Karpas-422 (cell line): ENCODE data around the gene CUL7. TPM values are rescaled to one million over a fixed set of nuclear protein-coding genes. Genes with fewer than 3 reads are reported as not detected.
"Not testable (repeated sequence)": the region's sequence is repeated elsewhere in the genome, so short reads cannot be mapped to it uniquely, and the experiment has no call there.

Source experiments
- DNase-seq: peaks from one replicate; pipeline ENCODE4 v3.0.0-alpha.2; 2015
- H2AFZ ChIP-seq: fragments of 200-600 bp; sonication (generic); 2 replicates; pipeline ENCODE4 v1.6.1; 2014; ENCODE audit warnings: antibody characterized with exemption, low read length, mixed read lengths
- H3K27ac ChIP-seq: fragments of 200-600 bp; sonication (generic); 2 replicates; pipeline ENCODE4 v1.5.1; 2014; ENCODE audit warnings: mild to moderate bottlenecking, low read length, moderate library complexity
- H3K27me3 ChIP-seq: fragments of 200-600 bp; sonication (generic); 2 replicates; pipeline ENCODE4 v1.6.1; 2014; ENCODE audit warnings: low read length, mixed read lengths
- H3K36me3 ChIP-seq: fragments of 200-600 bp; sonication (generic); 2 replicates; pipeline ENCODE4 v1.6.1; 2014; ENCODE audit warnings: low read length, mixed read lengths; ENCODE audit not compliant: insufficient read depth
- H3K4me1 ChIP-seq: fragments of 200-600 bp; sonication (generic); 2 replicates; pipeline ENCODE4 v1.6.1; 2014; ENCODE audit warnings: mild to moderate bottlenecking, low read length, mixed read lengths
- H3K4me2 ChIP-seq: fragments of 200-600 bp; sonication (generic); 2 replicates; pipeline ENCODE4 v1.6.1; 2014; ENCODE audit warnings: low read length, low read depth, mild to moderate bottlenecking; ENCODE audit not compliant: poor library complexity, severe bottlenecking
- H3K4me3 ChIP-seq: fragments of 200-600 bp; sonication (generic); 2 replicates; pipeline ENCODE4 v1.5.1; 2014; ENCODE audit warnings: mild to moderate bottlenecking, antibody characterized with exemption, low read length, mixed read lengths
- H3K79me2 ChIP-seq: fragments of 200-600 bp; sonication (generic); 2 replicates; pipeline ENCODE4 v1.6.1; 2014; ENCODE audit warnings: mild to moderate bottlenecking, low read length, mixed read lengths
- H3K9ac ChIP-seq: fragments of 200-600 bp; sonication (generic); 2 replicates; pipeline ENCODE4 v1.6.0; 2014; ENCODE audit warnings: low read length
- H3K9me2 ChIP-seq: fragments of 200-600 bp; sonication (generic), shearing (Covaris generic); replicated peaks from 2 replicates; pipeline ENCODE4 v1.6.0; 2014; ENCODE audit warnings: mild to moderate bottlenecking, low read length, moderate library complexity; ENCODE audit not compliant: insufficient read depth
- H3K9me3 ChIP-seq: fragments of 300-700, 200-600 bp; sonication (generic); 2 replicates; pipeline ENCODE4 v1.6.1; 2014; ENCODE audit warnings: low read length, mixed read lengths
- H4K20me1 ChIP-seq: fragments of 200-600 bp; sonication (generic); 2 replicates; pipeline ENCODE4 v1.6.1; 2014; ENCODE audit warnings: mild to moderate bottlenecking, antibody characterized with exemption, low read length, low read depth; ENCODE audit not compliant: insufficient read depth
- total RNA-seq: library from RNA; depleted of rRNA; stranded (reverse); fragments of >200 nt; shearing (Covaris generic); gene quantifications from 2 replicates; pipeline ENCODE4 v1.2.3, GENCODE V29; 2014; ENCODE audit warnings: low replicate concordance

CUL7 gene
- total RNA-seq, 1 experiment from 2014 or later, result 20.2 TPM

DNA sequence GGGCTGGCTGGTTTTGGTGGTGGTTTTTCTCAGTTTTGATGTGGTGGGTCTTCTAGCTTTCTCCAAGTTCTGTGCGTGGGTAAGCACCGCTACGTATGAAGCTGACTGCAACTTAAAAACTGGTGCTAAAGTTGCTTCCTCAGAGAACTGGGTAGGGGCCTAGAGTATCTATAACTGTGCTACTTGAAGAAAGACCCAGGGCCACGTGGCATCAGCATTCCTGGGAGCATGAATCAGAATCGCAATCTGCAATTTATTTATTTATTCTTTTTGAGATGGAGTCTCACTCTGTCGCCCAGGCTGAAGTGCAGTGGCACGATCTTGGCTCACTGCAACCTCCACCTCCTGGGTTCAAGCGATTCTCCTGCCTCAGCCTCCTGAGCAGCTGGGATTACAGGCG lies 28.3 kb upstream of the CUL7 start:
- not testable (repeated sequence) for H3K9me2 ChIP-seq, H3K79me2 ChIP-seq, H3K4me3 ChIP-seq, H3K9me3 ChIP-seq, H3K27me3 ChIP-seq, H4K20me1 ChIP-seq, DNase-seq, H3K4me2 ChIP-seq, H3K36me3 ChIP-seq, H2AFZ ChIP-seq, H3K27ac ChIP-seq, H3K9ac ChIP-seq, H3K4me1 ChIP-seq

DNA sequence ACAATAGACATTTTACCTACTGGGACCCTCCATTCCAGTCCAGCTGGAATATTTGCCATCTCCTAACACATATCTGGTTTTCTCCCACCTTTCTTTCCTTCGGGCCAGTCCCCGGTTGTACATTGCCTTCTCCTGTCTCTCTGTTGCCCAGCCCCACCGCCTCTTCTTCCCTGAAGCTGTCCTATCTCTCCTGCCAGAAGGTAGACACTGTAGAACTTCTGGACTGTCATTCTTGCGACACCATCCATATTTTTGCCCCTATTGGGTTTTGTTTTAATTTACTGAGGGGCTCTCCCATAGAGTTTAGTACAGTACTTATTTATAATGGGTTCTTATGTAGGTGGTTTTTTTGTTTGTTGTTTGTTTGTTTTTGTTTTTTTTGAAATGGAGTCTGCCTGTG lies 27.4 kb upstream of the CUL7 start:
- H3K9me2 ChIP-seq, result no peaks in the 10 kb centered on the region

DNA sequence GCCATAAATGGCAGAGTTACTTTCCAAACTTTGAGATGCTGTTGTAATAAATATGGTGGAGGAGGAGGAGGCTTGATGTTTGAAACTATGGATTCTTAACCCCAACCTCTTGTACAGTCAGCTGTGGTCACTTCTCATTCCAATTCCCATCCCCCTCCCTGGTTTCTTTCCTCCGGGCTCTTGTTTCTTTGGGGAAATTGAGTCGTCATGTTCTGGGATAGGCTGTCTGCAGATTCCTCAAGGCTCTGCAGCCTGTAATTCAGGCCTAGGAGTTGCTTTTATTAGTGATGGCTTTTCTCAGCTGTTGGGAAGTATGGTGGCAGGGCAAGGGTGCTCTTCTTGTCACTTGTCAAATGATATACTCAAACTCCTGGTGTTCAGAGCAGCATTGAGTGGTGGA lies 25.0 kb upstream of the CUL7 start:
- DNase-seq, result no peak
- peaks cover 13% of the 10 kb centered on the region for H3K4me1 ChIP-seq
- no peak overlapping the region for H3K27ac ChIP-seq
- no peaks in the 10 kb centered on the region for H3K36me3 ChIP-seq
- no peaks in the 10 kb centered on the region for H3K9me2 ChIP-seq
- no peaks in the 10 kb centered on the region for H3K9me3 ChIP-seq
- H3K9ac ChIP-seq, result no peak overlapping the region
- no peaks in the 10 kb centered on the region for H3K79me2 ChIP-seq
- no peak overlapping the region for H3K4me2 ChIP-seq
- no peak overlapping the region for H3K4me3 ChIP-seq
- H4K20me1 ChIP-seq, result 0 out of 2 replicates have a peak, but pooled peaks cover 4% of the 10 kb centered on the region
- no peak overlapping the region for H2AFZ ChIP-seq
- no peaks in the 10 kb centered on the region for H3K27me3 ChIP-seq

More for the DNA sequence above, 27.4 kb upstream of the CUL7 start:
- Histone ChIP-seq H2AFZ (no peak overlapping the region), H3K4me3 (no peak overlapping the region), H3K9me3 (no peaks in the 10 kb centered on the region), H3K27ac (no peak overlapping the region), H3K79me2 (no peaks in the 10 kb centered on the region), H3K4me2 (no peak overlapping the region), H3K36me3 (no peaks in the 10 kb centered on the region), H3K9ac (no peak overlapping the region), H3K27me3 (no peaks in the 10 kb centered on the region), H4K20me1 (0 out of 2 replicates have a peak, but pooled peaks cover 4% of the 10 kb centered on the region), H3K4me1 (peaks cover 11% of the 10 kb centered on the region)
- DNase-seq, result no peak

DNA sequence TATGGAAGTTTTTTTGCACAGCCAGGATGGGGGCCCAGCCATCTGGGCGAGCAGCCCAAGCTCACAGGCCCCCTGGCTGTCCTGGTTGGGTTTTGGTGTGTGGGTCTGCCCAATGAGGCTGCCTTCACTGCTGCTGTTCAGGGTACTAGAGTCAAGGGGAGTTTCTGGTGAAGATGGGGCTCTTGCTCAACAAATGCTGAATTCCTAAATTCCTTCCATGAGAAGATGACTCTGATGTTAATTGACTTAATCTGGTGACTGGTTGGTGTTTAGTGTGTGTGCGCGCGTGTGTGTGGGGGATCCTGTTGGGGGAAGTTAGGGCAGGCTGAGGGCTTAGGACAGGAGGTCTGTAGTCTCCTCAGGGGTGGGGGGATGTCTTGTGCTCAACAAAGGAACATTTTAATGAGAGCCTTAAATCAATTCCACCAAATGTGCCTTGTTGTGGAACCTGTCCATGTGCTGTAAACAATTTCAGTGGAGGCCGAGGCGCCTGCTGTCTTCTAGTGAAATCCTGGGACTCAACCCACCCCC lies 24.4 kb upstream of the CUL7 start:
- H3K4me2 ChIP-seq, result no peak overlapping the region
- no peak overlapping the region for H3K27ac ChIP-seq
- H2AFZ ChIP-seq, result no peak overlapping the region
- no peaks in the 10 kb centered on the region for H3K9me2 ChIP-seq
- no peak overlapping the region for H3K4me3 ChIP-seq
- 0 out of 2 replicates have a peak, but pooled peaks cover 4% of the 10 kb centered on the region for H4K20me1 ChIP-seq
- H3K27me3 ChIP-seq, result no peaks in the 10 kb centered on the region
- no peaks in the 10 kb centered on the region; the same call in 1 of the 2 replicates for H3K36me3 ChIP-seq
- H3K4me1 ChIP-seq, result peaks cover 13% of the 10 kb centered on the region
- no peak overlapping the region for H3K9ac ChIP-seq
- no peak for DNase-seq
- H3K9me3 ChIP-seq, result no peaks in the 10 kb centered on the region
- H3K79me2 ChIP-seq, result no peaks in the 10 kb centered on the region

DNA sequence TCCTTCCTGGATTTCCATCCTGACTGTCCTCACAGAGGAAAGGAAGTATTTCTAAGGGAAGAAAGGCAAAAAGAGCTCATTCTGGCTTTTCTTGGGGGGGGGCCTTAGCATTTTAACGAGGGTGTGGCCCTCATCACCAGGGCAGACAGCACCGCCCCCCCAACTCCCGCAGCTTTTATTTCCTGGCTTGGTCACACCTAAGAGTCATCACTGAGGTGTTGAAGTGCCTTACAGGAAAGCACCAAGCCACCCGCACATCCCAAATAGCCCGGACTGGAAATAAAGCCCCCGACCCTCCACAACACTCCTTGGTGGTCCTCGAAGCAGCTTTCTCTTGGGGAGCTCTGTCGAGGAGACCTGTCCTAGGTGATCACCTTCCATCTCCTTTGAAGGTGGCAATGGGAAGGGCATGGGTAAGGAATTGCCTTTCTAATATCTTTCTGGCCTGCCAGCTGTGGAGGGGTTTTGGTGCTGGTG lies 23.7 kb upstream of the CUL7 start:
- peak overlapping the region; percentile 91 for H3K4me2 ChIP-seq
- H3K27ac ChIP-seq, result no peak overlapping the region
- DNase-seq, result no peak
- H3K27me3 ChIP-seq, result no peaks in the 10 kb centered on the region
- no peaks in the 10 kb centered on the region for H3K9me3 ChIP-seq
- H2AFZ ChIP-seq, result no peak overlapping the region
- H3K9ac ChIP-seq, result peak overlapping the region; percentile 75; the same call in 1 of the 2 replicates
- no peaks in the 10 kb centered on the region; the same call in 1 of the 2 replicates for H3K36me3 ChIP-seq
- peak overlapping the region; percentile 74 for H3K4me3 ChIP-seq
- peaks cover 13% of the 10 kb centered on the region for H3K4me1 ChIP-seq
- H3K9me2 ChIP-seq, result no peaks in the 10 kb centered on the region
- H3K79me2 ChIP-seq, result no peaks in the 10 kb centered on the region
- H4K20me1 ChIP-seq, result 0 out of 2 replicates have a peak, but pooled peaks cover 4% of the 10 kb centered on the region

DNA sequence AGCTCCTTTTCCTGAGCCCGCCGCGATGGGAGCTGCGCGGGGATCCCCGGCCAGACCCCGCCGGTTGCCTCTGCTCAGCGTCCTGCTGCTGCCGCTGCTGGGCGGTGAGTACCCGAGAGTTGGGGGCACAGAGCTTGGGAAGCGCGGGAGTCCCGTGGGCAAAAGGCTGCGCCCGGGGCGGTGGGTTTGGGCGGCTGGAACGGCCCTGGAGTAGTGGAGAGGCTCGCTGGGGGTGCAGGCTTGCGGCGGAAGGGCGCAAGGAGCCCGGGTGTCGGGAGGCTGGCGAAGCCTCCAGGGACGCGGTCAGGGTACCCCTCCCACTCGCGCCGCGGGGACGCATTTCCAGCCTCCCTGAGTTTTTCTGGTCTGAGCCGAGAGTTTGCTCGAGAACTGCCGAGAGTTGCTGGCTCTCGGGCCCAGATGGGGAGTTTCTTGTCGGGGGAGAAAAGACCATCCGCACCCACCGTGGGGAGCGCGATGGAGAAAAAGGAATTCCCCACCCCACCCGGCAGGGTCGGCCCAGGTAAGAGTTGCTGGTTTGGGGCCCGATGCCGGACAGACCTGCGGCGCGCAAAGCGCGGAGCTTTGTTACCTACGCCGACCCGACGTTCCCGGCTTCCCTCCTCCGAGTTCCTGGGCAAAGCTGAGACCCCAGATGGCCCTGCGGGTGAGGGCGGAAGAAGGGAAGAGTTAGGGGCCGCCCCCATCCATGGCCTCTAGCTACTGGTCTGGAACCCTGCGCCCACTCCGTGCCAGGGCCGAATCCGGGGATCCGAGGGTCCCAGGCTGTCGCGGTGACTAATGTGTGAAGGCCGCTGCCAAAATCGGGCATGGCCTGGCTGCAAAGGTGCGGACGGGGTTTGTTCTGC lies 23.0 kb upstream of the CUL7 start:
- H3K9ac ChIP-seq, result peak overlapping the region; percentile 75
- H3K36me3 ChIP-seq, result no peaks in the 10 kb centered on the region; the same call in 1 of the 2 replicates
- H3K79me2 ChIP-seq, result no peaks in the 10 kb centered on the region
- peak overlapping the region; percentile 62; the same call in 1 of the 2 replicates for H2AFZ ChIP-seq
- H3K4me3 ChIP-seq, result peak overlapping the region; percentile 74
- 0 out of 2 replicates have a peak, but pooled peaks cover 4% of the 10 kb centered on the region for H4K20me1 ChIP-seq
- H3K9me2 ChIP-seq, result no peaks in the 10 kb centered on the region
- H3K27ac ChIP-seq, result no peak overlapping the region
- peak overlapping the region; percentile 91 for H3K4me2 ChIP-seq
- DNase-seq, result no peak
- no peaks in the 10 kb centered on the region for H3K27me3 ChIP-seq
- H3K9me3 ChIP-seq, result no peaks in the 10 kb centered on the region
- peaks cover 13% of the 10 kb centered on the region for H3K4me1 ChIP-seq

DNA sequence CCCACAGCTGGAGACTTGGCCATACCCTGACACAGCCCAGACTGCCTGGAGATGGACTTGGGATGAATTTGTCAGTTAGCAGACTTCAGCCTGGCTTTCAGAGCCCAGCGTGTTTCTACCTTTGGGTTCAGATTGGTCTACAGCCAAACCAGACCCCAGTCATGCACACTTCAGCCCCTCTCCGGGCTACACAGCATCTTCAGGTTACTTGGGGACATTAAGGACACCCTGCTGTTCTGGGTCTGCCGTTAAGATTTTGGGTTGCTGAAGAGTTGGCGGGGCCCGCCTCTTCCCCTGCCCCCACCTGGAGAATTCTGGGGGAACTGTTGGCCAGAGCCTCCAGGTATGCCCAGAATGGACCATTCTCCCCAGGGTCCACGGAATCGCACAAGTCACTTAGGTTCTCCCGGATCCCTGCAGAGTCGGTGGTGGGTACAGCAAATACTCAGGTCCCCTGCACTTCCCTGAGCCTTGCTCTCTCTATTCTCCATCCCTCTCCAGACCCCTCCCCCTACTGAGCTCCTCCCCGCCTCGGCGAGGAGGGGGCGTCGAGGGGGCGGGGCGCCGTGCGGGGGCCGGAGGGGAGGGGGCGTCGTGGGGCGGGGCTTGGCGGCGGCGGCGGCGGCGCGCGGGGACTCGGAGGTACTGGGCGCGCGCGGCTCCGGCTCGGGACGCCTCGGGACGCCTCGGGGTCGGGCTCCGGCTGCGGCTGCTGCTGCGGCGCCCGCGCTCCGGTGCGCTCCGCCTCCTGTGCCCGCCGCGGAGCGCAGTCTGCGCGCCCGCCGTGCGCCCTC lies 22.2 kb upstream of the CUL7 start, which contains the start of gene PTK7:
Gene PTK7, plus strand, starts transcription at position 645 of the 794 bp plus-strand sequence. CDS start 175 bp downstream, outside the sequence.
- Histone ChIP-seq H3K4me3 (peak within 1 kb of the TSS; percentile 74), H3K36me3 (no peaks in the 10 kb centered on the region; the same call in 1 of the 2 replicates), H3K27ac (no peak within 1 kb of the TSS), H3K27me3 (no peaks in the 10 kb centered on the region), H3K4me2 (peak within 1 kb of the TSS; percentile 91), H2AFZ (peak within 1 kb of the TSS; percentile 62; the same call in 1 of the 2 replicates), H3K9me3 (no peaks in the 10 kb centered on the region), H3K9ac (peak within 1 kb of the TSS; percentile 75), H3K79me2 (no peaks in the 10 kb centered on the region), H3K9me2 (no peaks in the 10 kb centered on the region), H4K20me1 (0 out of 2 replicates have a peak, but pooled peaks cover 4% of the 10 kb centered on the region), H3K4me1 (peaks cover 13% of the 10 kb centered on the region)
- peak; percentile 73 for DNase-seq
